ENCODE measurements around the gene PROCR.

Gene PROCR

GRCh38 chr20:35171438-35171752 lies 477 bp upstream of the PROCR start:
- H3K9me3 ChIP-seq (ENCODE audit: control extremely low read depth in 1 of 5, control insufficient read depth in 4 of 5, insufficient read depth in 2 of 5, low read depth in 1 of 5, low read length in 4 of 5): no peaks in the 10 kb centered on the region
- DNase-seq: no peak
- POLR2A ChIA-PET: no interaction called here
- H3K27ac ChIP-seq (ENCODE audit: insufficient read depth in 1 of 2, low read depth in 1 of 2, low read length in 2 of 2, poor library complexity in 1 of 2, severe bottlenecking in 2 of 2): no peak overlapping the region
- H3K36me3 ChIP-seq (ENCODE audit: control insufficient read depth in 4 of 4, insufficient read depth in 4 of 4, low read length in 3 of 4): no peaks in the 10 kb centered on the region
- H3K27me3 ChIP-seq (replicated peaks in 2 of 5; ENCODE audit: control insufficient read depth in 4 of 5, insufficient read depth in 5 of 5, low read length in 4 of 5): no peaks in the 10 kb centered on the region
- H3K4me3 ChIP-seq (ENCODE audit: control insufficient read depth in 1 of 7, extremely low read depth in 1 of 7, insufficient read depth in 4 of 7, low read depth in 2 of 7, low read length in 6 of 7): peak overlapping the region in 6 of 7 experiments; percentile 19 to 68 (median 53)
- CTCF ChIA-PET: no interaction called here
- no CpG with 5 or more reads among the region's 1 CpG for WGBS (ENCODE audit: insufficient coverage)
- peaks cover 4 to 26% (median 21%) of the 10 kb centered on the region in 4 experiments for H3K4me1 ChIP-seq (ENCODE audit: control extremely low read depth in 1 of 4, control insufficient read depth in 4 of 4, insufficient read depth in 4 of 4, low read length in 3 of 4)

- ChIA-PET POLR2A (no interaction called here), CTCF (no interaction called here)
- Histone ChIP-seq H3K36me3 (ENCODE audit: control insufficient read depth in 4 of 4, insufficient read depth in 4 of 4, low read length in 3 of 4) (no peaks in the 10 kb centered on the region), H3K4me1 (ENCODE audit: control extremely low read depth in 1 of 4, control insufficient read depth in 4 of 4, insufficient read depth in 4 of 4, low read length in 3 of 4) (peaks cover 4 to 16% (median 11%) of the 10 kb centered on the region in 4 experiments), H3K9me3 (ENCODE audit: control extremely low read depth in 1 of 5, control insufficient read depth in 4 of 5, insufficient read depth in 2 of 5, low read depth in 1 of 5, low read length in 4 of 5) (no peaks in the 10 kb centered on the region), H3K27me3 (replicated peaks in 2 of 5; ENCODE audit: control insufficient read depth in 4 of 5, insufficient read depth in 5 of 5, low read length in 4 of 5) (no peaks in the 10 kb centered on the region), H3K27ac (ENCODE audit: insufficient read depth in 1 of 2, low read depth in 1 of 2, low read length in 2 of 2, poor library complexity in 1 of 2, severe bottlenecking in 2 of 2) (no peak overlapping the region), H3K4me3 (ENCODE audit: control insufficient read depth in 1 of 7, extremely low read depth in 1 of 7, insufficient read depth in 4 of 7, low read depth in 2 of 7, low read length in 6 of 7) (peak overlapping the region in 4 of 7 experiments; percentile 49 to 68 (median 61))
- WGBS (ENCODE audit: insufficient coverage): 8% methylated on average over 1 of the region's 3 CpGs
- no peak for DNase-seq
Observed at GRCh38 chr20:35172434-35172806, 548 bp downstream of the PROCR start.

- Histone ChIP-seq H3K9me3 (ENCODE audit: control extremely low read depth in 1 of 5, control insufficient read depth in 4 of 5, insufficient read depth in 2 of 5, low read depth in 1 of 5, low read length in 4 of 5) (no peaks in the 10 kb centered on the region), H3K27me3 (replicated peaks in 2 of 5; ENCODE audit: control insufficient read depth in 4 of 5, insufficient read depth in 5 of 5, low read length in 4 of 5) (no peaks in the 10 kb centered on the region), H3K4me3 (ENCODE audit: control insufficient read depth in 1 of 7, extremely low read depth in 1 of 7, insufficient read depth in 4 of 7, low read depth in 2 of 7, low read length in 6 of 7) (no peak overlapping the region), H3K4me1 (ENCODE audit: control extremely low read depth in 1 of 4, control insufficient read depth in 4 of 4, insufficient read depth in 4 of 4, low read length in 3 of 4) (peaks cover 4 to 15% (median 11%) of the 10 kb centered on the region in 4 experiments), H3K36me3 (ENCODE audit: control insufficient read depth in 4 of 4, insufficient read depth in 4 of 4, low read length in 3 of 4) (no peaks in the 10 kb centered on the region), H3K27ac (ENCODE audit: insufficient read depth in 1 of 2, low read depth in 1 of 2, low read length in 2 of 2, poor library complexity in 1 of 2, severe bottlenecking in 2 of 2) (no peak overlapping the region)
- 97% methylated on average over 8 of the region's 12 CpGs for WGBS (ENCODE audit: insufficient coverage)
- ChIA-PET POLR2A (no interaction called here), CTCF (no interaction called here)
- DNase-seq: no peak
Observed at GRCh38 chr20:35173576-35174192, 1.8 kb downstream of the PROCR start.

GRCh38 chr20:35174458-35175216 lies 2.8 kb downstream of the PROCR start:
- H3K36me3 ChIP-seq (ENCODE audit: control insufficient read depth in 4 of 4, insufficient read depth in 4 of 4, low read length in 3 of 4): no peaks in the 10 kb centered on the region
- H3K27ac ChIP-seq (ENCODE audit: insufficient read depth in 1 of 2, low read depth in 1 of 2, low read length in 2 of 2, poor library complexity in 1 of 2, severe bottlenecking in 2 of 2): no peak overlapping the region
- peaks cover 4 to 15% (median 11%) of the 10 kb centered on the region in 4 experiments for H3K4me1 ChIP-seq (ENCODE audit: control extremely low read depth in 1 of 4, control insufficient read depth in 4 of 4, insufficient read depth in 4 of 4, low read length in 3 of 4)
- ChIA-PET POLR2A (interaction anchor here (0.5 kb wide), 1 partner anchor 89 kb away, joined by 3 read pairs; no protein-coding TSS in a partner anchor), CTCF (no interaction called here)
- no peaks in the 10 kb centered on the region for H3K9me3 ChIP-seq (ENCODE audit: control extremely low read depth in 1 of 5, control insufficient read depth in 4 of 5, insufficient read depth in 2 of 5, low read depth in 1 of 5, low read length in 4 of 5)
- peak in 1 of 3 donors; percentile 12 for DNase-seq
- WGBS (ENCODE audit: insufficient coverage): 96% methylated on average over 27 of the region's 49 CpGs
- H3K27me3 ChIP-seq (replicated peaks in 2 of 5; ENCODE audit: control insufficient read depth in 4 of 5, insufficient read depth in 5 of 5, low read length in 4 of 5): no peaks in the 10 kb centered on the region
- no peak overlapping the region for H3K4me3 ChIP-seq (ENCODE audit: control insufficient read depth in 1 of 7, extremely low read depth in 1 of 7, insufficient read depth in 4 of 7, low read depth in 2 of 7, low read length in 6 of 7)

GRCh38 chr20:35176132-35176531 lies 4.3 kb downstream of the PROCR start:
- H3K27ac ChIP-seq (ENCODE audit: insufficient read depth in 1 of 2, low read depth in 1 of 2, low read length in 2 of 2, poor library complexity in 1 of 2, severe bottlenecking in 2 of 2): no peak overlapping the region
- ChIA-PET CTCF (interaction anchor here (1.0 to 1.4 kb wide), 2 partner anchors 18 to 80 kb away, joined by 3 to 4 read pairs; no protein-coding TSS in a partner anchor), POLR2A (no interaction called here)
- H3K27me3 ChIP-seq (replicated peaks in 2 of 5; ENCODE audit: control insufficient read depth in 4 of 5, insufficient read depth in 5 of 5, low read length in 4 of 5): no peaks in the 10 kb centered on the region
- no peak overlapping the region for H3K4me3 ChIP-seq (ENCODE audit: control insufficient read depth in 1 of 7, extremely low read depth in 1 of 7, insufficient read depth in 4 of 7, low read depth in 2 of 7, low read length in 6 of 7)
- over 99% methylated on average over 13 of the region's 14 CpGs for WGBS (ENCODE audit: insufficient coverage)
- H3K4me1 ChIP-seq (ENCODE audit: control extremely low read depth in 1 of 4, control insufficient read depth in 4 of 4, insufficient read depth in 4 of 4, low read length in 3 of 4): peaks cover 4 to 15% (median 11%) of the 10 kb centered on the region in 4 experiments
- H3K9me3 ChIP-seq (ENCODE audit: control extremely low read depth in 1 of 5, control insufficient read depth in 4 of 5, insufficient read depth in 2 of 5, low read depth in 1 of 5, low read length in 4 of 5): no peaks in the 10 kb centered on the region
- no peak for DNase-seq
- H3K36me3 ChIP-seq (ENCODE audit: control insufficient read depth in 4 of 4, insufficient read depth in 4 of 4, low read length in 3 of 4): no peaks in the 10 kb centered on the region

GRCh38 chr20:35179292-35180212 lies 7.7 kb downstream of the PROCR start:
- WGBS (ENCODE audit: insufficient coverage): 97% methylated on average over 5 of the region's 11 CpGs

More at GRCh38 chr20:35179292-35180212, 7.7 kb downstream of the PROCR start:
- CTCF ChIA-PET: interaction anchor here (1.0 to 1.5 kb wide), 2 partner anchors 15 to 35 kb away, joined by 3 read pairs; no protein-coding TSS in a partner anchor
- no peak overlapping the region for H3K4me3 ChIP-seq (ENCODE audit: control insufficient read depth in 1 of 7, extremely low read depth in 1 of 7, insufficient read depth in 4 of 7, low read depth in 2 of 7, low read length in 6 of 7)
- H3K9me3 ChIP-seq (ENCODE audit: control extremely low read depth in 1 of 5, control insufficient read depth in 4 of 5, insufficient read depth in 2 of 5, low read depth in 1 of 5, low read length in 4 of 5): no peaks in the 10 kb centered on the region
- H3K4me1 ChIP-seq (ENCODE audit: control extremely low read depth in 1 of 4, control insufficient read depth in 4 of 4, insufficient read depth in 4 of 4, low read length in 3 of 4): no peaks in the 10 kb centered on the region
- DNase-seq: no peak
- no peaks in the 10 kb centered on the region for H3K27me3 ChIP-seq (replicated peaks in 2 of 5; ENCODE audit: control insufficient read depth in 4 of 5, insufficient read depth in 5 of 5, low read length in 4 of 5)
- no peak overlapping the region for H3K27ac ChIP-seq (ENCODE audit: insufficient read depth in 1 of 2, low read depth in 1 of 2, low read length in 2 of 2, poor library complexity in 1 of 2, severe bottlenecking in 2 of 2)
- POLR2A ChIA-PET: no interaction called here
- H3K36me3 ChIP-seq (ENCODE audit: control insufficient read depth in 4 of 4, insufficient read depth in 4 of 4, low read length in 3 of 4): no peaks in the 10 kb centered on the region

All from common myeloid progenitor, CD34-positive (primary cell).